ENCODE measurements around the gene KLHL30. TPM values are rescaled to one million over a fixed set of nuclear protein-coding genes. Genes with fewer than 3 reads are reported as not detected.

The KLHL30 gene
- total RNA-seq, 1 experiment from 2014 or later: not detected

GRCh38 chr2:238128534-238129001, 9.9 kb upstream of the KLHL30 start:
- peak; percentile 82 for DNase-seq
- H4K91ac ChIP-seq (ENCODE audit: insufficient read length, low read depth, low read length): no peak overlapping the region
- no peaks in the 10 kb centered on the region for H3K79me2 ChIP-seq (ENCODE audit: insufficient read depth, low read length)
- no peaks in the 10 kb centered on the region for H3K27me3 ChIP-seq (ENCODE audit: insufficient read depth, low read length)
- Mint-ChIP-seq H3K4me1 (no peaks in the 10 kb centered on the region), H3K4me3 (no peak overlapping the region), H3K36me3 (ENCODE audit: insufficient read depth in 1 of 3, low read depth in 3 of 3) (no peaks in the 10 kb centered on the region), H3K27ac (no peak overlapping the region), H3K27me3 (ENCODE audit: low read depth) (no peaks in the 10 kb centered on the region; the same call in 1 of the 2 replicates), H3K9me3 (no peaks in the 10 kb centered on the region; a peak in 1 of 5 replicates)
- no peak overlapping the region for H3K18ac ChIP-seq (ENCODE audit: insufficient read length, low read depth, low read length)
- H4K5ac ChIP-seq (ENCODE audit: insufficient read length, low read depth, low read length): no peak overlapping the region
- no peak overlapping the region for H3K4ac ChIP-seq (ENCODE audit: low read depth, low read length)
- H2AFZ ChIP-seq (ENCODE audit: low read length): no peak overlapping the region
- no peak overlapping the region for H3K27ac ChIP-seq (ENCODE audit: insufficient read length, low read depth, low read length)
- H2BK20ac ChIP-seq (ENCODE audit: low read depth, low read length, poor library complexity, severe bottlenecking): no peak overlapping the region
- H3K9me3 ChIP-seq (ENCODE audit: control insufficient read depth, low read depth, low read length): no peaks in the 10 kb centered on the region
- no peaks in the 10 kb centered on the region for H4K20me1 ChIP-seq (ENCODE audit: control insufficient read depth, insufficient read depth, insufficient read length)
- H2AK5ac ChIP-seq (ENCODE audit: insufficient read length, low read length): no peak overlapping the region
- no peaks in the 10 kb centered on the region for H3K23me2 ChIP-seq (ENCODE audit: insufficient read length, low read depth, low read length, poor library complexity, severe bottlenecking)
- no peak overlapping the region for H3K14ac ChIP-seq (ENCODE audit: insufficient read depth, low read length)
- H3K79me1 ChIP-seq (ENCODE audit: insufficient read depth, low read depth, low read length, poor library complexity, severe bottlenecking): no peaks in the 10 kb centered on the region
- H2BK12ac ChIP-seq (ENCODE audit: insufficient read length, low read depth, low read length): no peak overlapping the region
- H2BK120ac ChIP-seq (ENCODE audit: low read depth, low read length, poor library complexity, severe bottlenecking): no peak overlapping the region
- no peak overlapping the region for H3T11ph ChIP-seq (ENCODE audit: low read length)
- no peak overlapping the region for H2BK5ac ChIP-seq (ENCODE audit: insufficient read length, low read length)
- H2BK15ac ChIP-seq (ENCODE audit: low read depth, low read length): no peak overlapping the region
- no peak overlapping the region for H3K23ac ChIP-seq (ENCODE audit: insufficient read length, low read depth, low read length)
- no peak overlapping the region for H3K9ac ChIP-seq (ENCODE audit: extremely low read depth, insufficient read length, low read length)
- TF ChIP-seq CTCF (conservative IDR thresholded peaks at IDR 0.05): no peak
- no peak overlapping the region for H3K4me2 ChIP-seq (ENCODE audit: insufficient read depth, insufficient read length, low read length)
- no peaks in the 10 kb centered on the region for H3K4me1 ChIP-seq (ENCODE audit: insufficient read depth, low read length)
- no CpG with 5 or more reads among the region's 30 CpGs for WGBS (ENCODE audit: extremely low coverage, insufficient read length, low lambda C conversion rate)
- H4K8ac ChIP-seq (replicated peaks; ENCODE audit: insufficient read length, low read depth, low read length): no peak overlapping the region
- H3K56ac ChIP-seq (ENCODE audit: insufficient read length, low read depth, low read length): no peak overlapping the region
